Left lobe of liver (tissue), 2 donors: ENCODE data around the gene OSBPL10. TPM values are rescaled to one million over a fixed set of nuclear protein-coding genes. Genes with fewer than 3 reads are reported as not detected.
"Not testable (repeated sequence)": the region's sequence is repeated elsewhere in the genome, so short reads cannot be mapped to it uniquely, and the experiment has no call there.

Experiments used
- ATAC-seq: fragments of 200-7000 bp; cut with Tn5 transposase; one replicate; pipeline ENCODE4 v1.9.1; 2020; ENCODE audit warnings: mild to moderate bottlenecking, moderate library complexity
- DNase-seq: peaks from one replicate; pipeline ENCODE4 v3.0.0-alpha.2; 2020; ENCODE audit warnings: low spot score
- total RNA-seq: library from RNA; stranded (reverse); gene quantifications from one replicate; pipeline ENCODE4 v1.2.1, GENCODE V29; 2021
- donor health status: DM: no; HTN: no; CAD: no; lungs with moderate emphysema.
- donor health status: DM: no; HTN: yes; CAD: no.

The OSBPL10 gene, protein sequence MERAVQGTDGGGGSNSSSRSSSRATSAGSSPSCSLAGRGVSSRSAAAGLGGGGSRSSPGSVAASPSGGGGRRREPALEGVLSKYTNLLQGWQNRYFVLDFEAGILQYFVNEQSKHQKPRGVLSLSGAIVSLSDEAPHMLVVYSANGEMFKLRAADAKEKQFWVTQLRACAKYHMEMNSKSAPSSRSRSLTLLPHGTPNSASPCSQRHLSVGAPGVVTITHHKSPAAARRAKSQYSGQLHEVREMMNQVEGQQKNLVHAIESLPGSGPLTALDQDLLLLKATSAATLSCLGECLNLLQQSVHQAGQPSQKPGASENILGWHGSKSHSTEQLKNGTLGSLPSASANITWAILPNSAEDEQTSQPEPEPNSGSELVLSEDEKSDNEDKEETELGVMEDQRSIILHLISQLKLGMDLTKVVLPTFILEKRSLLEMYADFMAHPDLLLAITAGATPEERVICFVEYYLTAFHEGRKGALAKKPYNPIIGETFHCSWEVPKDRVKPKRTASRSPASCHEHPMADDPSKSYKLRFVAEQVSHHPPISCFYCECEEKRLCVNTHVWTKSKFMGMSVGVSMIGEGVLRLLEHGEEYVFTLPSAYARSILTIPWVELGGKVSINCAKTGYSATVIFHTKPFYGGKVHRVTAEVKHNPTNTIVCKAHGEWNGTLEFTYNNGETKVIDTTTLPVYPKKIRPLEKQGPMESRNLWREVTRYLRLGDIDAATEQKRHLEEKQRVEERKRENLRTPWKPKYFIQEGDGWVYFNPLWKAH
- total RNA-seq: 3.2 TPM

DNA sequence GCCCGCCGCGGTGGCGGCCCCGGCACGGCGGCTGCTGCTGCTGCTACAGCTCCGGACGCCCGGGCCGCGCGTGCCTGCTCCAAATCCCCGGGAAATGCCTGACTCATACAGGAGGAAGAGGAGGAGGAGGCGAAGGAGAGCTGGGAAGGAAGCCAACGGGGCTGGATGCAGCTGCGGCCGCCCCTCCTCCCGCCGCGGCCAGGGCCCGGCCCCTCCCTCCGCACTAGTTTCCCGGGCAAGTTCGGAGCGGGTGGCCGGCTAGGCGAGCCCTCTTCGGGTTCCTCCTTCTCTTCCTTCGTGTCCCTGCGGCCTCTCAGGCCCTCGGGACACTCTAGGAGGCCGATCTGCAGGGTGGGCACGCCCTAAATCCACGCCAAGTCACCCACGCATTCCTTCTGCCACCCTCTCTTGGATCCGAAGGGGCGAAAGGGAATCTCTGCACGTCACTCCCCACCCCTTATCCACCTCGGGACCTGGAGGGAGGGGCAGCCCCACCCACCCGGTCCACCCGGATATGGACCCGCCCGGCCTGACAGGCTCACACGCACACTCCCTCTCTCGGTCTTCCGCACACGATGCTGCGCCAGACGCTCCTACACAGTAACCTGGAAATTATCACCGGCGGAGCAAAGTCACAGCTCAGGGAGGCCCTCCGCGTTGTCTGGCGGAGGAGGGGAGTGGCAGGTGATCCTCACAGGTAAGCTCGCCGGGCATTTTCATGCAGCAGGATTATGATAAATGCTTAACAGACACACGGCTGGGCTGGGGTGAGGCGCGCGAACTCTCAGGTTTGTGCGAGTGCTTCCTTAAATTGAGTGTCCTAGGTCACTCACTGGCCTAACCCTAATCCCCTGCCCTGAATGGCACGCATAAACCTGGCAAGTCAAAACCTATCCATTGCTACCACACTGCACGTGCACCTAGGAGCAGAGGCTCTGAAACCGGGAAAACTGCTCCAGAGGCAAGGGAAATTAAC, at the start of gene OSBPL10, which contains the start of gene ZNF860:
Gene OSBPL10, minus strand, starts transcription at position 57 of the 976 bp plus-strand sequence. CDS start 83 bp downstream, outside the sequence.
Gene ZNF860, plus strand, starts transcription at position 545 of the 976 bp plus-strand sequence. CDS start 7,330 bp downstream, outside the sequence.
- ATAC-seq: peak; percentile 80
- peak; percentile 70 for DNase-seq

DNA sequence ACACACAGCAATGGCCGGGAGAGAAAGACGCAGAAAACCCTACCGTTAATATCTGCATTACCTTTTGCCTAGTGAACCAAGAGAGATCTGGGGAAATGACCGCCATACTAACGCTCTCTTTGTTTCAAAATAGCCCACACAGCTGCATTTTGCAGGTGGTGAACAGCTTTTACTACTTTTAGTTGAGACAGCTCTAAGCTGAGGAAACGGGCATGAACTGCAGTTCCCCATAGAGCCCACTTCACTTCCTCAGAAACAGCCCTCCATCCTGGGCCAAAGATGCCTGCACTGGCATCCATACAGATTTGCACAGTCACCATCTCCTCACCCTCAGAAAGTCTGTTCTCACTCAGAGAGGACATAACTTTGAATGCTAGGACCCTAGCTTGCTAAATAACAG, 45.5 kb upstream of the OSBPL10 start:
- no peak for ATAC-seq
- DNase-seq: no peak

DNA sequence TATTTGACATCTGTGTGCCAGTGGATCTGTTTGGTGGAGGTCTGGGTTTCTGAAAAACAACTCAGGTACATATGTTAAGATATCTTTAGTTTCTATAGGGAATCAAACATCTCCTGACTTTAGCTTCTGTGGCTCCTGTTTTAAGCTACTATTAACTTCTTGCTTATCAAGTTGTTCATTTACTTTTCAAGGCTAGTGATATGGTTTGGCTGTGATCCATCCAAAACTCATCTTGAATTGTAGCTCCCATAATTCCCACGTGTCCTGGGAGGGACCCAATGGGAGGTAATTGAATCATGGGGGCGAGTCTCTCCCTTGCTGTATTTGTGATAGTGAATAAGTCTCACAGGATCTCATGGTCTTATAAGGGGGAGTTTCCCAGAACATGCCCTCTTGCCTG, 41.9 kb upstream of the OSBPL10 start:
- DNase-seq: no peak
- ATAC-seq: no peak

DNA sequence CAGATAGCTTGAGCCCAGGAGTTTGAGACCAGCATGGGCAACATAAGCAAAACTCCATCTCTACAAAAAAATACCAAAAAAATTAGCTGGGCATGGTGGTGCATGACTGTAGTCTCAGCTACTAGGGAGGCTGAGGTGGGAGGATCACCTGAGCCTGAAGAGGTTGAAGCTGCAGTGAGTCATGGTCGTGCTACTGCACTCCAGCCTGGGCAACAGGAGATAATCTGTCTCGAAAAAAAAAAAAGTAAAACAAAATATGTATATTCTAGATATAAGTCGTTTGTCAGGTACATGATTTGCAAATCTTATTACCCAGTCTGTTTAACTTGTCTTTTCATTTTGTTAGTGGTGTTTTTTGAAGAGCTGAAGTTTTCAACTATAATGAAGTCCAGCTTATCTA, 40.7 kb upstream of the OSBPL10 start:
- no peak for DNase-seq
- ATAC-seq: no peak

DNA sequence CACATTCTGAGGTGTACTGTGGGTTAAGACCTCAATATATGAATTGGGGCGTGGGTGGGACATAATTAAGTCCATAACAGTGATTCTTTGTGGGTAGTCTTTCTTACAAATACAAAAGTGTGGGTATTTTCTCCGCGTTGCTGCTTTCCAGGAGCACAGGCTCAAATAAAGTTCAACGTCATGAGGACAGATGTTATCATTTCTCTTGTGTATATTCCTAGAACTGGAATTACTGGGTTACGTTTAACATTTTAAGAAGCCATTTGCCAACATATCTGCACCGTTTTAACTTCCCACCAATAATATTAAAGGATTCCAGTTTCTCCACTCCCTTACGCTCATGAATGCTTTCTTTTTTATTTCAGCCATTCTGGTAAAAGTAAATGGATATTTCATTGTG, 40.1 kb upstream of the OSBPL10 start:
- DNase-seq (no peak), ATAC-seq (no peak)

DNA sequence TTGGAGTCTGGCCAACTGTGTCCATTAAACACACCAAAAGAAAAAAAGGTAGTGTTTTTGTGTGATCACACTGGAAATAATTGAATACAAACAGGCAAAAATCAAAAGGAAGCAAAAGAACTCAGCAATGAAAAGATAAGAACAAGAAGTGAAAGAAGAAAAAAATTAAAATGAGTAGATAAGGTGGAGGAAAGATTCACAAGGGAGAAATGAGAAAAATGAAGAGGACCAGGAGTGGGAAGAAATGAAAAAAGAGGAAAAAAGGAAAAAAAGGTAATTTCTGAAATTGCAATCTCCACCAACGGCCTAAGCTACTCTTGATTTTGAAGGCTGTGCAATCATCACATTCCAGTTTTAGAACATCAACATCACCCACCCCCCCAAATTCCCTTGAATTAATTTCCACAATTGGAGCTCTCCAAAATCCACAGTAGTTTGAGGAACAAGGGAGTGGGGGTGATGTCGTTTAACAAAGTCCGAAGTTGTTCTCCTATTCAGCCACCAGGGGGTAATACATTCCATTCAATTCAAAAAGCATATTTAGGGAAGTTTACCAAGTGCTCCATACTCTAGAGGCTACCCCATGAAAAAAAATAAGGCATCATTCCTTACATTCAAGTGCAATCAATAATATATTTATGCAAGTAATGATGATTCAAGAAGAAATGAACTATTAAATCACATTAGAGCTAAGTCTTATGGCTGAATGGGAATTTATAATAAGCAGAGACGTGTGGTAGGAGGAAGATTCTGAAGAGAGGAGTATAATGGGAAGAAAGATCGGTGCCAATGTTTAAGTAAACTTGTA, 37.9 kb upstream of the OSBPL10 start:
- ATAC-seq (peak; percentile 96), DNase-seq (no peak)

DNA sequence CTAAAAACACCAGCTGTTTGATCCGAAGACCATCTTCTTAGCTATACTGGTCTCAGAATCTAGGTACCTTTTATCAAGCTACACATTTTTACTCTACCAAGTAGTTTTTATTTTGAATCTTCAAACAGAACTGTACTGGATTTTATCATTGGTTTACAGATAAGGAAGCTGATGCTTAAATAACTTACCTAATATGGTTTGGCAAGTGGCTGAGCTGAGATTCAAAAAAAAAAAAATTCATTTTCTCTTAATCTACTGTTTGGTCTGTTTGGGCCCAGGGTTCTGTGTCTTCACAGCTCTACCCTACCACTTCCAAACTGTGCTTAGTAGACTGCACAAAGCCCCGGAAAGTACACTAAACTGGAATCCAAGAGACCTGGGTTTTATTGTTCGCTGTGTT, 36.2 kb upstream of the OSBPL10 start:
- DNase-seq (no peak), ATAC-seq (no peak)

DNA sequence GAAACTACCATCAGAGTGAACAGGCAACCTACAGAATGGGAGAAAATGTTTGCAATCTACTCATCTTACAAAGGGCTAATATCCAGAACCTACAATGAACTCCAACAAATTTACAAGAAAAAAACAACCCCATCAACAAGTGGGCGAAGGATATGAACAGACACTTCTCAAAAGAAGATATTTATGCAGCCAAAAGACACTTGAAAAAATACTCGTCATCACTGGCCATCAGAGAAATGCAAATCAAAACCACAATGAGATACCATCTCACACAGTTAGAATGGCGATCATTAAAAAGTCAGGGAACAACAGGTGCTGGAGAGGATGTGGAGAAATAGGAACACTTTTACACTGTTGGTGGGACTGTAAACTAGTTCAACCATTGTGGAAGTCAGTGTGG, 34.6 kb upstream of the OSBPL10 start:
- not testable (repeated sequence) for DNase-seq, ATAC-seq

DNA sequence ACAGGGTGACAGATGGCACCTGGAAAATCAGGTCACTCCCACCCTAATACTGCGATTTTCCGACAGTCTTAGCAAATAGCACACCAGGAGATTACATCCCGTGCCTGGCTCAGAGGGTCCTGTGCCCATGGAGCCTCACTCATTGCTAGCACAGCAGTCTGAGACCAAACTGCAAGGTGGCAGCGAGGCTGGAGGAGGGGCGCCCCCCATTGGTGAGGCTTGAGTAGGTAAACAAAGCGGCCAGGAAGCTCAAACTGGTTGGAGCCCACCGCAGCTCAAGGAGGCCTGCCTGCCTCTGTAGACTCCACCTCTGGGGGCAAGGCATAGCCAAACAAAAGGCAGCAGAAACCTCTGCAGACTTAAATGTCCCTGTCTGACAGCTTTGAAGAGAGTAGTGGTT, 29.6 kb upstream of the OSBPL10 start:
- ATAC-seq, DNase-seq: not testable (repeated sequence)

DNA sequence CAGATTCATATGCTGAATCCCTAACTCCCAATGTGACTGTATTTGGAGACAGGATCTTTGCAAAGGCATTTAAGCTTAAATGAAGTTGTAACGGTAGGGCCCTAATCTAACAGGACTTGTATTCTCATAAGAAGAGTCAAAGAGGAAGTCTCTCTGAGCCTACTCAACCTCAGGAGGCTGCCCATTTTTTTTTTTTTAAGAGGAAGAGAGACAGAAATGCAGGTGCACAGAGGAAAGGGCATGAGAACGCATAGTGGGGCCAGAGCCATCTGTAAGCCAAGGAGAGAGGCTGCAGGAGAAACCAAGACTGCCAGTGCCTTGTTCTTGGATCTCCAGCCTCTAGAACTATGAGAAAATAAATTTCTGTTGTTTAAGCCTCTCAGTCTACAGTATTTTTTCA, 28.9 kb upstream of the OSBPL10 start:
- no peak for ATAC-seq
- DNase-seq: no peak

DNA sequence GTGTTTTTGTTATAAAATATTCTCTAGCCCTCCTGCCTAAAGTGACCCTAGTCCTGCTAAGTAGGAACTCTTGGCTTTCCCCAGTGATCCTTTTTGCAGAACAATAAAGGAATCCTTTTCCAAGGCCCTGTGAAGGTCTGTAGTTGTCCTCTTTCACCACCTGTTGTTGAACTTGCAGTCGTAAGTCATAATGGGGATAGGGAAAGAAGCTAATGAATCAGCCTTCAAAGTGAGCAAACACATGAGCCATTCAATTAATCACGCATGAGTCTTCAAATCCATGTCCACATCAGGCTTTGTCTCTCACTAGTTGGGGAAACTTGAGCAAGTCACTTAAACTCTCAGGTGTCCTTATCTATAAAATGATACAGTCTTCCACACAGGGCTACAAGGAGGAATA, 28.0 kb upstream of the OSBPL10 start:
- DNase-seq (no peak), ATAC-seq (no peak)

DNA sequence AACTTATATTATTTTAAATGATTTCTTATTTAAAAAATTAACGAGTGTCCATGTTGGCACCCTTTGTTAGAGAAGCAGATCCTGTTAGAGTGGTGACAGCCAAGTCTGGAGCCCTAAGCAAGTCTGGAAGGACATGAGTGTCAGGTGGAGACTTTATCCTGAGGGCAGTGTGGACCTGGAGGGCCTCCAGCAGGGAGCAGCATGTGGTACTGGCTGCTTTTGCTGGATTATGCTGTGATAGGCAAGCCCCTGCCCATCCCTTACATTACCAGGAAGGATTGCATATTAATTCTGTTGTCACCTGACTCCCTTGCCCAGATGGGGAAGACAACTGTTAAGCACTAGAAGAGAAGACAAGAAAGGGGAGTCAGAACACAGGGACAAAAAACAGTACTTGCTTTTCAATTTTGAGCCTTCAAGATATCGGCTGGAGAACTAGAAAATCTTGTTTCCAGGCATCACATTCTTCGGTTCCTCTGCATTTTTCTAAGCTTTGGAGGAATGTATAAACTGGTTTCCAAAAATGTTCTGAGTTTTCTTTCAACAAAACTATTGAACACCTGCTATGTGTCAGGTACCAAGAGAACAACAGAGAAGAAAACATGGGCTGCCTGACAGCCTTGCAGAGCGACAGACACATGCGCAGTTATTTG, 23.2 kb upstream of the OSBPL10 start:
- DNase-seq: no peak
- no peak for ATAC-seq

DNA sequence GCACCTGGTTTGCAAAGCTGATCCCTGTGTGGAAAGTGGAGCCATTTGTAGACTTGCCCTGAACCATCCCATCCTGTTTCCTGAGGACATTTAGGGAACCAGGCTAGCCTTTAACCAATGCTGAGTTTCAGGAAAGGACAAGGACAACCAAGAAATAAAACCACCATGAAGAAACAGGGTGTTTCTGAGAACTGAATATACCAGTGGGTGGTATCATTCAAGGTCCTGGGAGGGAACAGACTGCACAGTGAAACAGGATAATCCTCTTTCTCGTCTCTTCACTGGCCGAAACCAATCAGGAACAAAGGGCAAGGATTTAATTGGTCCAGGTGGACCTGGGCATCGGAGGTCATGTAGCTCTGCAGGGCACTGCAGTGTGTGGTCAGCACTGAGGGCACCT, 22.3 kb upstream of the OSBPL10 start:
- DNase-seq (no peak), ATAC-seq (no peak)

DNA sequence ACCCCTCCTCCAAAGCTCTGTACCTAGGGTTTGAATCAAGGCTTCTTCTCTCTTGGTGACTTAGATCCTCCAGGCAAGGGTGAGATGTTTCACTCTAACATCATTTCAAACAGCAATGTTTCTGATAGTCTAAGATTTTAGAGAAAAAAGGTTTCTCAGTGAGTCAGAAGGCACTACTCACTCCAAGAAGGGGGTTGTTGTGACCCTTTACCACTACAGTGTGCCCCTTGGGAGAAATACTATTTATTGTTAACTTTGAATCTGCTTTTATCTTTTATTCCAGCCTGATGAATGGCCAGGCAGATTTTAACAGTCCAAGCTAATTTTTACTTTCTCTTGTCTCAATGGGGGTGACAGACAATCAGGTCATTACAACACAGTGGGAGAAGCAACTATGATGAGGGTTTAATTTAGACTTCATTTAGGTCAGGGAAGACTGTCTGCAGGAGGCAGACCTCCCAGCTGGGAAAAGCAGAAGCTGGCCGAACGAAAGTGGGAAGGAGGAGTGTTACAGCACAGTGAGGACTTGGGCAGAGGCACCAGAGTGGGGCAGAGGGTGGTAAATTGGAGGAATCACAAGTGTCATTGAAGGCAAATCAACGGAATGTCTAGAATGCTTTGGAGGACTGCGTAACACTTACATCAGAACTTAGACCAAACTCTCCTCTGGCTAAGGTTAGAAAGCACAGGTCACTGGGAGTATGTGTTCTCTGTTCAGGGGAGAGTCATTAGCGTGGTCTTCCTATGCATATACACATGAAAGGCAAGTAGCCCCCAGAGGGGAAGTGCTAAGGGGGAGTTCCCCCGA, 21.7 kb upstream of the OSBPL10 start:
- ATAC-seq: no peak
- DNase-seq: no peak

DNA sequence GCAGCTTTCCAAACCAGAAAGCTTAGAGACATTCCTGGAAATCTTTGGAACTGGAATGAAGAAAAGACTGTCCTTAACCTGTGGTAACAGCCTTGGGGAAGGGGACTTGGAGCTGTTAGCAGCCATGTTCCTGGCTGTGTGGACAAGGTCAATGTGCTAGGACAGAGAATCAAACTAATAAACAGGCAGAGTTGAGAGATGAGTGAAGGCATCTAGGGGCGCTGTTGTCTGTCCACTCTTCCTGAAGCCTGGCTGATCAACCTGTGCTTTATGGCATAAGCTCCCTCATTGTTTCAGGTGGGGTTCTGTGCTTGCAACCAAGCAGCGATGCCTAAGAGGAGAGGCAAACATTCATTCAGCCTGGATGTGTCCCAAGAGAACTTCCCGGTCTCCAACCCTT, 19.8 kb upstream of the OSBPL10 start:
- DNase-seq (no peak), ATAC-seq (no peak)

DNA sequence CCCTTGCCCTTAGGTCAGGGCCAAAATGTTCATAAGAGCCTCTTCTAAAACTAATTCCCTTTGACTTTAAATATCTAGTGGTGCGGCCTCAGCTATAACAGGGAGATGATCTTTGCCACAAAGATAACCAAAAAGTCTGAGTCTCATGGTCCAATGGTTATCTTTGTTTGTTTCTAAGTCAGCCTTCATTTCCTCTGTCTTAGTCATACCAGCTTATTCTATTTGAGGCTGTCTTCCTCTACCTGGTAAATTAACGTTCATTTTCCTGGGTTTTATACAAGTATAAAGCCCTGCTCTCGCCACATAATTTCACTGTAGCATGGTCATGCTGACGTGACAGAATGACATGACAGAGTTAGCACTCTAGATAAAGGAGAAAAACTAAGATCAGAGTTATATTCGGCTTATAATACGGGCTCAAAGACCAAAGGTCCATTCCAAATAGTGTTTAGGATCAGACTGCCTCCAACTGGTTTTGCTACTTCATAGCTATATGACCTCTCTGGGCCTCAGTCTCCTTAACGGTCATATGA, 18.9 kb upstream of the OSBPL10 start:
- ATAC-seq (no peak), DNase-seq (no peak)

DNA sequence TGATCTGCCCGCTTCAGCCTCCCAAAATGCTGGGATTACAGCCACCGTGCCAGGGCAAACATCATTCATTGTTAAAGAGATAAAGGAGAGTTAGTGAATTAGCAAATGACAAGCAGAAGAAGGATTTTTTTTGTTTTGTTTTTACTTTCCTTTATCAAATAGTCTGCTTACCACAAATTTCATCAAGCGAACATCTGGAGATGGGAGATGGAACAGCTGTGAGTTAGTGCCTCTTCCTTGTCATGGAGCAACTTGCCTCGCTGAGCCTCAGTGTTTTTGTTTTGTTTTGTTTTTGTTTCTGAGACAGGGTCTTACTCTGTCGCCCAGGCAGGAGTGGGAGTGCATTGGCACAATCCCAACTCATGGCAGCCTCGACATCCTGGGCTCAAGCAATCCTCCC, 16.4 kb upstream of the OSBPL10 start:
- DNase-seq (no peak), ATAC-seq (no peak)

DNA sequence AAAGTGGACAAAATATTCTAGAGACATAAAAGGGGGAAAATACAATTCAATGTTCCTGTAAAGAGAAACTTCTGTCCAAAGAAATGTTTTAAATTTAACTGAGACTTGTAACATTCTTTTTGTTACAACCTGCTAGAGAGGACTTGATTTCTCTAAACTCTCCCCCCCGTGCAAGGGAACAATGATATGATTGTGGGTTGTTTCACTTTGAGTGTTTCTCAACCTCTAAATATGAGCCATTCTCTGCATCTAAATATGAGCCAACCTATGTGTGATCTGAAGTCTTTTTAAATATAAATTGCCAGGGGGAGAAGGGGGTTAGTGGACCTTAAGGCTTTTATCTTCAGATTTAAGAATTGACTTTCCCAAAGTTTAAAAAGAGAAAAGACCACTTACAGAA, 15.1 kb upstream of the OSBPL10 start:
- no peak for ATAC-seq
- DNase-seq: no peak
